ENCODE results near the gene TUT4. TPM values are rescaled to one million over a fixed set of nuclear protein-coding genes. Genes with fewer than 3 reads are reported as not detected.

TUT4 gene
- total and polyA plus RNA-seq, 8 donors, result 37.5 to 138 (median 116) TPM

GRCh38 chr1:52385376-52385775 is 167.5 kb downstream of the TUT4 start:
- Histone ChIP-seq H3K27me3 (no peaks in the 10 kb centered on the region), H3K4me1 (no peaks in the 10 kb centered on the region), H3K36me3 (peaks cover 0 to 51% of the 10 kb centered on the region in 2 donors), H3K27ac (no peak overlapping the region), H3K9me3 (no peaks in the 10 kb centered on the region), H3K4me3 (no peak overlapping the region)
- DNase-seq, result no peak
- ATAC-seq, result no peak
- intact Hi-C loops (cut with DNase I), result no loop called here
- TF ChIP-seq CTCF (IDR thresholded peaks at IDR 0.05), result no peak

Other genes starting within 250 kb of the TUT4 start
- gene CC2D1B, start 186.9 kb downstream of the TUT4 start, total RNA-seq, result 10 to 100 TPM; 45.1 to 49.1 TPM
- gene CC2D1B, start 186.9 kb downstream of the TUT4 start, polyA plus RNA-seq (ENCODE audit: insufficient read length in 6 of 6), result 10 to 100 TPM; 23.6 to 32.8 (median 24.8) TPM
- 1 to 10 TPM; 2.3 to 4.7 TPM for gene ORC1, start 148.7 kb downstream of the TUT4 start, total RNA-seq
- gene ORC1, start 148.7 kb downstream of the TUT4 start, polyA plus RNA-seq (ENCODE audit: insufficient read length in 6 of 6), result 1 to 10 TPM; 5.3 to 9.7 (median 7.5) TPM
- gene PRPF38A, start 148.5 kb downstream of the TUT4 start, total RNA-seq, result 10 to 100 TPM; 31.3 to 36.6 TPM
- 10 to 100 TPM; 76.3 to 87.1 (median 81.0) TPM for gene PRPF38A, start 148.5 kb downstream of the TUT4 start, polyA plus RNA-seq (ENCODE audit: insufficient read length in 6 of 6)
- gene GPX7, start 49.3 kb upstream of the TUT4 start, total RNA-seq, result 10 to 100 TPM; 12.6 to 22.4 TPM
- gene GPX7, start 49.3 kb upstream of the TUT4 start, polyA plus RNA-seq (ENCODE audit: insufficient read length in 6 of 6), result 10 to 100 TPM; 72.1 to 89.4 (median 78.4) TPM
- 1 to 10 TPM in 1 of 2 donors, not detected in 1; 1.6 TPM for gene SHISAL2A, start 80.1 kb upstream of the TUT4 start, total RNA-seq
- under 1 TPM; 0.48 to 0.92 (median 0.66) TPM for gene SHISAL2A, start 80.1 kb upstream of the TUT4 start, polyA plus RNA-seq (ENCODE audit: insufficient read length in 6 of 6)
- gene COA7, start 145.3 kb upstream of the TUT4 start, total RNA-seq, result 10 to 100 TPM; 13.4 to 24.8 TPM
- gene COA7, start 145.3 kb upstream of the TUT4 start, polyA plus RNA-seq (ENCODE audit: insufficient read length in 6 of 6), result 10 to 100 TPM in 5 of 6 donors, 1 to 10 TPM in 1; 9.8 to 13.9 (median 12.3) TPM
- 10 to 100 TPM; 34.4 to 34.6 TPM for gene ZYG11B, start 173.4 kb upstream of the TUT4 start, total RNA-seq
- gene ZYG11B, start 173.4 kb upstream of the TUT4 start, polyA plus RNA-seq (ENCODE audit: insufficient read length in 6 of 6), result 10 to 100 TPM; 23.3 to 28.7 (median 27.3) TPM

Measured in left lung (tissue), 10 donors.